GM12864 (cell line): ENCODE results near the gene ZNF708.
"Not testable (repeated sequence)": the region's sequence is repeated elsewhere in the genome, so short reads cannot be mapped to it uniquely, and the experiment has no call there.

Source experiments
- DNase-seq: peaks from one replicate; pipeline ENCODE4 v3.0.0-alpha.2; 2011; ENCODE audit warnings: low read depth
- H3K4me3 ChIP-seq: 2 replicates; pipeline ENCODE4 v1.5.1; 2011; ENCODE audit warnings: mild to moderate bottlenecking, low read depth, low read length, control low read depth
- CTCF ChIP-seq: IDR thresholded peaks from 2 replicates; pipeline ENCODE4 v1.5.1; 2011; ENCODE audit warnings: low read depth, mild to moderate bottlenecking, moderate library complexity, low read length, control low read depth, inconsistent platforms; ENCODE audit errors: missing control alignments

ZNF708 gene

DNA sequence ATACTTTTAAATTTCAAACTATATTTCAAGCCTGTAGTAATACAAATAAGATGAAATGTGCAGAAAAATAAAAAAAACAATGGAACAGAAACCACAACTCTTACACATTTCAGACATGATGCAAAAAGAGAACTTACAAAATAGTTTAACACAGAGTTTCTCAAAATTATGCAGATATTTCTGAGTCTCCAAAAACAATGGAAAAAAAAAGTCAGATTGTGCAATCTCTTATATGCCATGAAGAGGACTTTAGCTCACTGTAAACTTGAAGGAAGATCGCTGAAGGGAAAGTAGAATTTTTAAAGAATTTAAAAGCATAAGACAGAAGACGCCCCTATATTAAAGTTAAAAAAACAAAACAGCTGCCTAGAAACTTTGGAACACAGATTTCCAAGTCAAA lies 20.4 kb downstream of the ZNF708 start:
- no peak overlapping the region for H3K4me3 ChIP-seq
- no peak for DNase-seq
- TF ChIP-seq CTCF, result no peak

DNA sequence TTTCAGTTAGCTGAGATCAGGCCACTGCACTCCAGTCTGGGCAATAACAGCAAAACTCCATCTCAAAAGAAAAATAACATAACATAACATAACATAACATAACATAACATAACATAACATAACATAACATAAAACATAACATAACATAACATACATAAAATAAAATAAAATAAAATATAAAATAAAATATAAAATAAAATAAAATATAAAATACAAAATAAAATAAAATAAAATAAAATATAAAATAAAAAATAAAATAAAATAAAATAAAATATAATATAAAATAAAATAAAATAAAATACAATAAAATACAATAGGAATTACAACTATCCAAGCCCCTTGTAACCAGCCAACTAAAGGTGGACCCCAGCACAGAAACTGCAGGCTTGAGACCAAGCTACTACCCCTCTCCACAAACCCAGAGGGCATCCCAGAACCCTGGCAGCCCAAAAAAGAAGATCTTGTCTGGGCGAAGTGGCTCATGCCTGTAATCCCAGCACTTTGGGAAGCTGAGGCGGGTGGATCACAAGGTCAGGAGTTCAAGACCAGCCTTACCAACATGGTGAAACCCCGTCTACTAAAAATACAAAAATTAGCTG lies 22.2 kb downstream of the ZNF708 start:
- not testable (repeated sequence) for H3K4me3 ChIP-seq, DNase-seq

DNA sequence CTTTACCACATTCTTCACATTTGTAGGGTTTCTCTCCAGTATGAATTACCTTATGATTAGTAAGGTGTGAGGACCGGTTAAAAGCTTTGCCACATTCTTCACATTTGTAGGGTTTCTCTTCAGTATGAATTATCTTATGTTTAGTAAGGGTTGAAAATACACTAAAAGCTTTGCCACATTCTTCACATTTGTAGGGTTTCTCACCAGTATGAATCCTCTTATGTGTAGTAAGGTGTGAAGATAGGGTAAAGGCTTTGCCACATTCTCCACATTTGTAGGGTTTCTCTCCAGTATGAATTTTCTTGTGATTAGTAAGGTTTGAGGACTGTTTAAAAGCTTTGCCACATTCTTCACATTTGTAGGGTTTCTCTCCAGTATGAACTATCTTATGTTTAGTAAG lies 35.4 kb downstream of the ZNF708 start:
- H3K4me3 ChIP-seq, DNase-seq: not testable (repeated sequence)

DNA sequence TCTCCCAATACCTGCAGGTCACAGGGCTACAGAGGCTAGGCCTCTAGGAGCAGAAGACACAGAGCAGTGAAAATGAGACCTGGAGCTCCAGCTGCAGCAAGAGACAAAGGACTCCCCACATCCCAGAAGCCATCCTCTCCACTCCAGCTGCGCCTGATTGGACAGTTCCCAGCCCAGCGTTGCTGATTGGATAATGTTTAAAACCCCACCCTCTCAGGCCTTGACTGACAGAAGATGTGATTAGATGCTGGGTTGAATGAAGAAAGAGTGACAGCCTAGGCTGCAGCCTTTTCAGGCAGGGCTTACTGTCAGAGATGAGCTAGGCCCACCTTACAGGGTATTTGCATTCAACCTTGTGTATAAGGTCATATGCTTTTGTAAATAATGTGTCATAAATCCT lies 59.4 kb downstream of the ZNF708 start:
- TF ChIP-seq CTCF, result no peak
- no peak for DNase-seq
- H3K4me3 ChIP-seq, result no peak overlapping the region

DNA sequence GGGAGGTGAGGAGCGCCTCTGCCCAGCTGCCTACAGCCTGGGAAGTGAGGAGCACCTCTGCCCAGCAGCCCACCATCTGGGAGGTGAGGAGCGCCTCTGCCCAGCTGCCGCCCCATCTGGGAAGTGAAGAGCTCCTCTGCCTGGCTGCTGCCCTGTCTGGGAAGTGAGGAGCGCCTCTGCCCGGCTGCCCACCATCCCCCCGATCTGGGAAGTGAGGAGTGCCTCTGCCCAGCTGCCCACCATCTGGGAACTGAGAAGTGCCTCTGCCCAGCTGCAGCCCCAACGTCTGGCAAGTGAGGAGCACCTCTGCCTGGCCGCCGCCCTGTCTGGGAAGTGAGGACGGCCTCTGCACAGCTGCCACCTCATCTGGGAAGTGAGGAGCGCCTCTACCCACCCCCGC lies 64.3 kb downstream of the ZNF708 start:
- TF ChIP-seq CTCF, result no peak
- no peak for DNase-seq
- no peak overlapping the region for H3K4me3 ChIP-seq

- no peak overlapping the region for H3K4me3 ChIP-seq
- DNase-seq, result no peak
- no peak for TF ChIP-seq CTCF
These were observed 64.8 kb downstream of the ZNF708 start for GRCh38 chr19:21264416-21264815.

DNA sequence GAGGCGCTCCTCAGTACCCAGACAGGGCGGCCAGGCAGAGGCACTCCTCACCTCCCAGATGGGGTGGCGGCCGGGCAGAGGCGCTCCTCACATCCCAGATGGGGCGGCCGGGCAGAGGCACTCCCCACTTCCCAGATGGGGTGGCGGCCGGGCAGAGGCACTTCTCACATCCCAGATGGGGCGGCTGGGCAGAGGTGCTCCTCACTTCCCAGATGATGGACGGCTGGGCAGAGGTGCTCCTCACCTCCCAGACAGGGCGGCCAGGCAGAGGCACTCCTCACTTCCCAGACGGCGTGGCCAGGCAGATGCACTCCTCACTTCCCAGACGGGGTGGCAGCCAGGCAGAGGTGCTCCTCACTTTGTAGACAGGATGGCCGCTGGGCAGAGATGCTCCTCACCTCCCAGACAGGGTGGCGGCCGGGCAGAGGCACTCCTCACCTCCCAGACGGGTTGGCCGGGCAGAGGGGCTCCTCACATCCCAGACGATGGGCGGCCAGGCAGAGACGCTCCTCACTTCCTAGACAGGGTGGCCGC lies 68.3 kb downstream of the ZNF708 start:
- not testable (repeated sequence) for H3K4me3 ChIP-seq, DNase-seq

DNA sequence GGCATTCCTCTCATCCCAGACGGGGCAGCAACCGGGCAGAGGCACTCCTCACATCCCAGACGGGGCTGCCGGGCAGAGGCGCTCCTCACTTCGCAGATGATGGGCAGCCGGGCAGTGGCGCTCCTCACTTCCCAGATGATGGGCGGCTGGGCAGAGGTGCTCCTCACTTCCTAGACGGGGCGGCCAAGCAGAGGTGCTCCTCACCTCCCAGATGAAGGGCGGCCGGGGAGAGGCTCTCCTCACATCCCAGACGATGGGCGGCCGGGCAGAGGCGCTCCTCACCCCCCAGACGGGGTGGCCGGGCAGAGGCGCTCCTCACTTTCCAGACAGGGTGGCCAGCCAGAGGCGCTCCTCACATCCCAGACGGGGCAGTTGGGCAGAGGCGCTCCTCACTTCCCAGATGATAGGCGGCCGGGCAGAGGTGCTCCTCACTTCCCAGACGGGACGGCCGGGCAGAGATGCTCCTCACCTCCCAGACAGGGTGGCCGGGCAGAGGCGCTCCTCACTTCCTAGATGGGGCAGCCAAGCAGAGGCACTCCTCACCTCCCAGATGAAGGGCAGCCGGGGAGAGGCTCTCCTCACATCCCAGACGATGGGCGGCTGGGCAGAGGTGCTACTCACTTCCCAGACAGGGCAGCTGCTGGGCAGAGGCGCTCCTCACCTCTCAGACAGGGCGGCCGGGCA lies 68.9 kb downstream of the ZNF708 start:
- no peak for TF ChIP-seq CTCF
- DNase-seq, result no peak
- H3K4me3 ChIP-seq, result no peak overlapping the region

DNA sequence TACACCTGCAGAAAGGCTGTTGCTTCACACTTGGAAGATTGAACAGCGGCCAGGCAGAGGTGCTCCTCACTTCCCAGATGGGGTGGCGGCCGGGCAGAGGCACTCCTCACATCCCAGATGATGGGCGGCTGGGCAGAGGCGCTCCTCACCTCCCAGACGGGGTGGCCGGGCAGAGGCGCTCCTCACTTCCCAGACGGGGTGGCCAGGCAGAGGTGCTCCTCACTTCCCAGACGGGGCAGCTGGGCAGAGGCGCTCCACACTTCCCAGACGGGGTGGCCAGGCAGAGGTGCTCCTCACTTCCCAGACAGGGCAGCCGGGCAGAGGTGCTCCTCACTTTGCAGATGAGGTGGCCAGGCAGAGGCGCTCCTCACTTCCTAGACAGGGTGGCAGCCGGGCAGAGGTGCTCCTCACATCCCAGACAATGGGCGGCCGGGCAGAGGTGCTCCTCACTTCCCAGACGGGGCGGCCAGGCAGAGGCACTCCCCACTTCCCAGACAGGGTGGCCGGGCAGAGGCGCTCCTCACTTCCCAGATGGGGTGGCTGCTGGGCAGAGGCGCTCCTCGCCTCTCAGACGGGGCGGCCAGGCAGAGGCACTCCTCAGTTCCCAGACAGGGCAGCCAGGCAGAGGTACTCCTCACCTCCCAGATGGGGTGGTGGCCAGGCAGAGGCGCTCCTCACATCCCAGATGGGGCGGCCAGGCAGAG lies 69.6 kb downstream of the ZNF708 start:
- not testable (repeated sequence) for H3K4me3 ChIP-seq, DNase-seq
